AG10803 (cell line): ENCODE data around the gene SLC22A13.

Experiments used
- DNase-seq: peaks from one replicate; pipeline ENCODE4 v3.0.0; 2010; ENCODE audit warnings: low read depth
- H3K4me3 ChIP-seq: 2 replicates; pipeline ENCODE4 v1.5.1; 2011; ENCODE audit warnings: mild to moderate bottlenecking, low read length, control low read depth
- TF ChIP-seq, protein P1 (sequence below): conservative IDR thresholded peaks from 2 replicates; pipeline ENCODE4 v1.5.1; 2011; ENCODE audit warnings: mild to moderate bottlenecking, low read length, control low read depth, inconsistent platforms

SLC22A13 gene, protein sequence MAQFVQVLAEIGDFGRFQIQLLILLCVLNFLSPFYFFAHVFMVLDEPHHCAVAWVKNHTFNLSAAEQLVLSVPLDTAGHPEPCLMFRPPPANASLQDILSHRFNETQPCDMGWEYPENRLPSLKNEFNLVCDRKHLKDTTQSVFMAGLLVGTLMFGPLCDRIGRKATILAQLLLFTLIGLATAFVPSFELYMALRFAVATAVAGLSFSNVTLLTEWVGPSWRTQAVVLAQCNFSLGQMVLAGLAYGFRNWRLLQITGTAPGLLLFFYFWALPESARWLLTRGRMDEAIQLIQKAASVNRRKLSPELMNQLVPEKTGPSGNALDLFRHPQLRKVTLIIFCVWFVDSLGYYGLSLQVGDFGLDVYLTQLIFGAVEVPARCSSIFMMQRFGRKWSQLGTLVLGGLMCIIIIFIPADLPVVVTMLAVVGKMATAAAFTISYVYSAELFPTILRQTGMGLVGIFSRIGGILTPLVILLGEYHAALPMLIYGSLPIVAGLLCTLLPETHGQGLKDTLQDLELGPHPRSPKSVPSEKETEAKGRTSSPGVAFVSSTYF

DNA sequence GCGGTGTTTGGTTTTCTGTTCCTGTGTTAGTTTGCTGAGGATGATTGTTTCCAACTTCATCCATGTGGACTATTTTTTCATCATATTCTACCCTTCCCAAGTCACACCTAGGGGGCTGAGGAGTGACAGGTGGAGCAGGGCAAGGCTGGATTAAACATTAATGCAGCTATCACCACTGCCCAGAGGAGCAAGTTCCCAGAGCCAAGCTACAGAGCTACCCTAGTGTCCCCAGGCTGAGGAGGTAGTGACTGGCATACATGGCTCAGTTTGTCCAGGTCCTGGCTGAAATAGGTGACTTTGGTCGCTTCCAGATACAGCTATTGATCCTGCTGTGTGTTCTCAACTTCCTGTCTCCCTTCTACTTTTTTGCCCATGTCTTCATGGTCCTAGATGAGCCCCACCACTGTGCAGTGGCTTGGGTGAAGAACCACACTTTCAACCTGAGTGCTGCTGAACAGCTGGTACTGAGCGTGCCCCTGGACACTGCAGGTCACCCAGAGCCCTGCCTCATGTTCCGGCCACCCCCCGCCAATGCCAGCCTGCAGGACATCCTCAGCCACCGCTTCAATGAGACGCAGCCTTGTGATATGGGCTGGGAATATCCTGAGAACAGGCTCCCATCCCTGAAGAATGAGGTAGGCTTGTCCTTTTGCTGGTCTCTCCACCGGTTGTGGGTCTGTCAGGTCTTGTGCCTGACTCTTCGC is at the start of gene SLC22A13:
TSS of gene SLC22A13 (plus strand) at position 209 of the 704 bp plus-strand sequence. CDS start at position 258, 49 bp downstream.
- no peak for DNase-seq
- no peak within 1 kb of the TSS for H3K4me3 ChIP-seq

DNA sequence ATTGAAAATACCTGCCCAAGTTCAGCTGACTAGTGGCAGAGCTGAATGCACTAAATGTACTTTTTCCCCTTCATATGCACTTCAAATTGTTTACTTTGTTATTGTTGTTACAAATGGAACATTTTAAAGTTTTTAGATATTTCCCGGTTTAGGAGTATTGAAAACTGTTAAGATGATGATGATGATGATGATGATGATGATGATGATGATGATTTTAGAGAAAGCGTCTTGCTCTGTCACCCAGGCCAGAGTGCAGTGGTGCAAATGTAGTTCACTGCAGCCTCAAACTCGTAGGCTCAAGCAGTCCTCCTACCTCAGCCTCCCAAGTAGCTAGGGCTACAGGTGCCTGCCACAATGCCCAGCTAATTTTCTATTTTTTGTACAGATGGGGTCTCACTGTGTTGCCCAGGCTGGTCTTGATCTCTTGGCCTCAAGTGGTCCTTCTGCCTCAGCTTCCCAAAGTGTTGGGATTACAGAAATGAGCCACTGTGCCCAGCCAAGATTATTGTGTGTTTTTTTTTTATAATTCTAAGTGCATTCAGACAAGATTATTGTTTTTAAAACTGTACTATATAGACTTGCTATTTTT is 45.9 kb upstream of the SLC22A13 start:
- TF ChIP-seq, protein P1, sequence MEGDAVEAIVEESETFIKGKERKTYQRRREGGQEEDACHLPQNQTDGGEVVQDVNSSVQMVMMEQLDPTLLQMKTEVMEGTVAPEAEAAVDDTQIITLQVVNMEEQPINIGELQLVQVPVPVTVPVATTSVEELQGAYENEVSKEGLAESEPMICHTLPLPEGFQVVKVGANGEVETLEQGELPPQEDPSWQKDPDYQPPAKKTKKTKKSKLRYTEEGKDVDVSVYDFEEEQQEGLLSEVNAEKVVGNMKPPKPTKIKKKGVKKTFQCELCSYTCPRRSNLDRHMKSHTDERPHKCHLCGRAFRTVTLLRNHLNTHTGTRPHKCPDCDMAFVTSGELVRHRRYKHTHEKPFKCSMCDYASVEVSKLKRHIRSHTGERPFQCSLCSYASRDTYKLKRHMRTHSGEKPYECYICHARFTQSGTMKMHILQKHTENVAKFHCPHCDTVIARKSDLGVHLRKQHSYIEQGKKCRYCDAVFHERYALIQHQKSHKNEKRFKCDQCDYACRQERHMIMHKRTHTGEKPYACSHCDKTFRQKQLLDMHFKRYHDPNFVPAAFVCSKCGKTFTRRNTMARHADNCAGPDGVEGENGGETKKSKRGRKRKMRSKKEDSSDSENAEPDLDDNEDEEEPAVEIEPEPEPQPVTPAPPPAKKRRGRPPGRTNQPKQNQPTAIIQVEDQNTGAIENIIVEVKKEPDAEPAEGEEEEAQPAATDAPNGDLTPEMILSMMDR: no peak
- no peak for DNase-seq
- no peak overlapping the region for H3K4me3 ChIP-seq

More for the DNA sequence above, at the start of gene SLC22A13:
- TF ChIP-seq, protein P1: no peak

GRCh38 chr3:38221005-38221404 is 44.6 kb upstream of the SLC22A13 start:
- no peak for DNase-seq
- H3K4me3 ChIP-seq: no peak overlapping the region
- TF ChIP-seq, protein P1: no peak

DNA sequence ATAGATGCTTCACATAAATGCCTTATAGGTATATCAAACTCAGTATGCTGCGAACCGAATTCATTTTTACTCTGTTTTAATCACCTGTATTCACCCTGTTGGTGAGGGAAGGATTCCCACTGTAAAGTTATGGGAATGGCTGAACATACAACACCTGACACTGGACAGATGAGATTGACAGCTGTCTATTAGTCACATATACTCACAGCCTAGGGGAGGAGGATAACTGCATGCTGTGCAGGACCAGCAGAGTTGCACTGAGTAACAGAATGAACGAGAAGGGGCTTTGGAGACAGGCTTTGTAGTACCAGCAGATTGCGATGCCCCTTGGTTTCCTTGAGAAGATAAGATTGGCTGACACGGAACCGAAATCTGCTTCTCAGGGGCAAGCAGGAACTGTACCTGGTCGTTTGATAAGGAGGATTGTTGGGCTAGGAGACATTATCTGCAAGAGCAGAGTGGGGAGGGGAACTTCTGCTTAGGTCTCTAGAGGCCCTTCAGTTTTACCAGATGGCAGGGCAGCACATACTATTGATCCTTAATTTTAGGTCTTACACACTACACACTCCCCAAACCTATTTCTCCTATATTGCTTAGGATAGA is 43.5 kb upstream of the SLC22A13 start:
- no peak overlapping the region for H3K4me3 ChIP-seq
- no peak for DNase-seq
- TF ChIP-seq, protein P1: no peak

- H3K4me3 ChIP-seq: no peak overlapping the region
Observed at GRCh38 chr3:38224357-38224756, 41.3 kb upstream of the SLC22A13 start.

DNA sequence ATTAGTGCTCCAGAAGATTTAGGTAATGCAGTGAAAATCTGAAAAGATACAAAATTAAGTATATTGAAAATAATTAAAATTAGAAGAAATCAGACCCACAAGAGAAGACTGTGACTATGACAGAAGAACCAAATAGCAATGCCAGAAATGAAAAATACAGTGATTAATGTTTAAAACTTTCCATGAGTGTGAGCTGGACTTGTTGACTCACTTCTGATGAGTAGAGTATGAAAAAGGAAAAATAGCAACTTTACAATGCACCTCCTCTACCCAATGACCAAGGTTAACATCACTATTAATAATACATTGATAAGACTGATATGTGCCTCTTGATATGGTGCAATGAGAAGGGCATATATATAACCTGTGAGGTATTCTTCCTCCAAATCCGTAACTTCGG is 39.3 kb upstream of the SLC22A13 start:
- peak; percentile 25 for DNase-seq
- TF ChIP-seq, protein P1: no peak
- H3K4me3 ChIP-seq: no peak overlapping the region

More at GRCh38 chr3:38224357-38224756, 41.3 kb upstream of the SLC22A13 start:
- no peak for DNase-seq
- TF ChIP-seq, protein P1: no peak
